K562 (cell line): ENCODE results near the gene VENTX. TPM values are rescaled to one million over a fixed set of nuclear protein-coding genes. Genes with fewer than 3 reads are reported as not detected.
A peak's percentile ranks its signal among the peaks of the same experiment; 100 is the strongest.

Experiments
- ATAC-seq: fragments of 200-7000 bp; cut with Tn5 transposase; 3 replicates; pipeline ENCODE4 v1.9.1; 2020; ENCODE audit warnings: moderate library complexity
- BruUV-seq: library from RNA; stranded (reverse); fragments of 400-500 nt; replicated peaks from 2 replicates; lab custom pipeline; 2021; lab: Mats Ljungman, UMichigan
- CTCF ChIA-PET: fragments of 300-600 bp; formaldehyde crosslinking; extraction: SDS; loops from one replicate; lab custom pipeline; 2021; ENCODE audit warnings: low intra/inter-chr PET ratio; lab: Yijun Ruan, JAX
- POLR2A ChIA-PET: fragments of 300-600, 350-650 bp; sonication (Branson Sonifier 250); formaldehyde crosslinking; extraction: SDS; loops from one replicate; lab custom pipeline; 2021; ENCODE audit warnings: antibody characterized with exemption, inconsistent platforms; lab: Yijun Ruan, JAX
- DNase-seq, 4 experiments: peaks; one replicate each; pipeline versions ENCODE4 v3.0.0 to v3.0.0-alpha.2; 2011 to 2018; ENCODE audit warnings: low spot score in 3 of 4, mixed read lengths in 3 of 4; ENCODE audit errors: extremely low read depth in 1 of 4
- FAIRE-seq: peaks from 2 replicates; lab custom pipeline; 2011; peaks lifted over from hg19 to GRCh38; lab: Jason Lieb, UNC
- H2AFZ ChIP-seq: 2 replicates; pipeline ENCODE4 v1.6.0; 2011; ENCODE audit warnings: low read depth, low read length, control low read depth, inconsistent platforms
- H3K27ac ChIP-seq: fragments of 200-600 bp; 3 replicates; pipeline ENCODE4 v1.8.0; 2011; ENCODE audit warnings: low read depth, mild to moderate bottlenecking, control low read depth, inconsistent platforms, low read length, moderate library complexity, mixed read lengths; ENCODE audit errors: extremely low read depth
- H3K27me3 ChIP-seq, 2 experiments: fragments of 300-600 bp in 1 of 2; 2 replicates in 1 of 2; 3 replicates in 1 of 2; pipeline versions ENCODE4 v1.6.0 to v1.8.0; 2011; ENCODE audit warnings: inconsistent platforms in 2 of 2, low read length in 2 of 2, mild to moderate bottlenecking in 1 of 2, mixed read lengths in 1 of 2, moderate library complexity in 1 of 2; ENCODE audit not compliant: control insufficient read depth in 2 of 2, insufficient read depth in 2 of 2
- H3K36me3 ChIP-seq: fragments of 300-600 bp; 3 replicates; pipeline ENCODE4 v1.8.0; 2011; ENCODE audit warnings: mild to moderate bottlenecking, low read length, inconsistent platforms; ENCODE audit not compliant: control insufficient read depth, insufficient read depth
- H3K4me1 ChIP-seq, 2 experiments: fragments of 200-600 bp in 1 of 2; replicated peaks in 1 of 2; 2 replicates in 1 of 2; 3 replicates in 1 of 2; pipeline versions ENCODE4 v1.5.1 to v1.8.0; 2011; ENCODE audit warnings: inconsistent platforms in 2 of 2, low read length in 2 of 2, mild to moderate bottlenecking in 1 of 2, mixed read lengths in 1 of 2, moderate library complexity in 1 of 2; ENCODE audit not compliant: control insufficient read depth in 2 of 2, insufficient read depth in 2 of 2
- H3K4me2 ChIP-seq: 2 replicates; pipeline ENCODE4 v1.6.1; 2011; ENCODE audit warnings: low read length, control low read depth, inconsistent platforms, mixed read lengths; ENCODE audit not compliant: insufficient read depth
- H3K4me3 ChIP-seq: fragments of 200-600 bp; sonication (generic), shearing (Covaris generic); 2 replicates; pipeline ENCODE4 v1.5.1; 2016; ENCODE audit warnings: control low read depth, inconsistent platforms
- H3K79me2 ChIP-seq: fragments of 200-600 bp; 3 replicates; pipeline ENCODE4 v1.8.0; 2011; ENCODE audit warnings: low read length, inconsistent platforms; ENCODE audit not compliant: control insufficient read depth, insufficient read depth
- H3K9ac ChIP-seq, 2 experiments: 2 replicates each; pipeline versions ENCODE4 v1.6.0 to v1.6.1; 2011; ENCODE audit warnings: low read depth in 2 of 2, low read length in 2 of 2, control low read depth in 1 of 2, inconsistent platforms in 1 of 2, mild to moderate bottlenecking in 1 of 2, mixed read lengths in 1 of 2; ENCODE audit not compliant: insufficient read depth in 1 of 2
- H3K9me1 ChIP-seq: one replicate; pipeline ENCODE4 v1.6.0; 2011; ENCODE audit warnings: inconsistent platforms, mild to moderate bottlenecking, low read length, moderate library complexity; ENCODE audit not compliant: control insufficient read depth, insufficient read depth
- H3K9me3 ChIP-seq: replicated peaks from 2 replicates; pipeline ENCODE4 v1.5.1; 2011; ENCODE audit warnings: low read depth, low read length, inconsistent platforms; ENCODE audit not compliant: control insufficient read depth, insufficient read depth
- H4K20me1 ChIP-seq: replicated peaks from 2 replicates; pipeline ENCODE4 v1.6.1; 2011; ENCODE audit warnings: low read length, inconsistent platforms, mixed read lengths; ENCODE audit not compliant: control insufficient read depth, insufficient read depth
- ADNP ChIP-seq: fragments of 200-800 bp; sonication (Bioruptor generic); IDR thresholded peaks from 2 replicates; pipeline ENCODE4 v1.6.1; 2016; ENCODE audit warnings: missing genetic modification characterization, missing compliant biosample characterization
- DMBX1 ChIP-seq: fragments of 250-450 bp; sonication (Bioruptor Pico); IDR thresholded peaks from 2 replicates; pipeline ENCODE4 v1.8.0; 2022; ENCODE audit warnings: inconsistent platforms, mild to moderate bottlenecking, moderate library complexity, borderline replicate concordance
- ELF4 ChIP-seq: fragments of 450-650 bp; formaldehyde crosslinking; IDR thresholded peaks from 2 replicates; pipeline ENCODE4 v1.4.0; 2022; ENCODE audit warnings: missing genetic modification characterization
- FOXA1 ChIP-seq: fragments of 450-650 bp; IDR thresholded peaks from 2 replicates; pipeline ENCODE4 v1.6.1; 2016; ENCODE audit warnings: mild to moderate bottlenecking, borderline replicate concordance
- FOXA3 ChIP-seq, 2 experiments: fragments of 450-650 bp in 1 of 2; sonication (generic) in 1 of 2; formaldehyde crosslinking; IDR thresholded peaks in 1 of 2; conservative IDR thresholded peaks in 1 of 2; 2 replicates each; pipeline versions ENCODE4 v1.4.0 to v1.8.0; 2020 to 2022; ENCODE audit warnings: mild to moderate bottlenecking in 2 of 2, missing genetic modification reagents in 1 of 2
- HDAC6 ChIP-seq: IDR thresholded peaks from 2 replicates; pipeline ENCODE4 v1.6.1; 2012; ENCODE audit warnings: low read depth, mild to moderate bottlenecking, control low read depth, inconsistent platforms, low read length, moderate library complexity
- SAFB2 ChIP-seq: fragments of 200-400 bp; formaldehyde crosslinking; IDR thresholded peaks from 2 replicates; pipeline ENCODE4 v1.6.1; 2018; ENCODE audit warnings: borderline replicate concordance, low read length, low read depth, moderate library complexity; ENCODE audit not compliant: severe bottlenecking
- SMAD1 ChIP-seq: fragments of 150-350 bp; IDR thresholded peaks from 2 replicates; pipeline ENCODE4 v1.6.1; 2014; ENCODE audit warnings: low read length, low read depth; ENCODE audit not compliant: partially characterized antibody
- SNIP1 ChIP-seq: fragments of 450-650 bp; IDR thresholded peaks from 2 replicates; pipeline ENCODE4 v1.7.1; 2017; ENCODE audit warnings: low read depth, mild to moderate bottlenecking
- YBX1 ChIP-seq: fragments of 450-650 bp; IDR thresholded peaks from 2 replicates; pipeline ENCODE4 v1.7.1; 2016; ENCODE audit warnings: mild to moderate bottlenecking
- WGBS: fragments of 100-300 bp; shearing (Covaris generic); methylation state at CpG from one replicate; pipeline ENCODE4 v1.1.6; 2016; ENCODE audit warnings: low coverage, mixed read lengths; ENCODE audit not compliant: insufficient coverage; ENCODE audit errors: missing lambda C conversion rate; 5-methylcytosine and 5-hydroxymethylcytosine counted together
- in situ Hi-C: fragments of 300-500 bp; cut with MboI; formaldehyde crosslinking; loops from 4 replicates; pipeline ENCODE4 v1.15.0; 2018; ENCODE audit warnings: inconsistent platforms, mixed read lengths
- intact Hi-C: fragments of 100-400 bp; cut with micrococcal nuclease; formaldehyde crosslinking; loops from 2 replicates; pipeline ENCODE4 v1.14.2; 2022
- polyA plus RNA-seq, 8 experiments: library from polyadenylated mRNA; depleted of rRNA in 4 of 8; stranded (reverse) in 5 of 8; unstranded in 3 of 8; fragments of >200 nt; fragmentation: Nextera tagmentation in 2 of 8; fragmentation: Illumina TruSeq in 1 of 8; extraction: Ambion mirVana in 2 of 8; extraction: Trizol in 1 of 8; gene quantifications; 2 replicates each; pipeline versions ENCODE4 v1.2.1 to v1.2.3, GENCODE V29; 2011 to 2014; ENCODE audit warnings: inconsistent platforms in 1 of 8, missing spikeins in 1 of 8
- total RNA-seq, 7 experiments: library from RNA; depleted of rRNA in 6 of 7; stranded (reverse); fragments of >200 nt in 6 of 7; fragmentation: Illumina TruSeq in 2 of 7; extraction: Trizol in 2 of 7; gene quantifications; 2 replicates each; pipeline versions ENCODE4 v1.2.1 to v1.2.3, GENCODE V29; 2011 to 2021; ENCODE audit warnings: low replicate concordance in 1 of 7

The VENTX gene
- total and polyA plus RNA-seq, 9 of the 15 experiments (the other 6 are each of a cell fraction or from before 2014, with no cell fraction given) = 0.07 to 0.70 (median 0.20) TPM; not detected in 1

GRCh38 chr10:133214468-133215410 is 22.9 kb upstream of the VENTX start:
- CTCF ChIA-PET = interaction anchor here (0.6 kb wide), 1 partner anchor 22 kb away, joined by 3 read pairs; no protein-coding TSS in a partner anchor
- Histone ChIP-seq H3K4me3 (no peak overlapping the region), H3K27me3 (peaks cover 5 to 54% of the 10 kb centered on the region in 2 experiments), H3K9ac (no peak overlapping the region), H2AFZ (no peak overlapping the region), H3K9me1 (no peaks in the 10 kb centered on the region), H3K4me1 (peaks cover 0 to 60% of the 10 kb centered on the region in 2 experiments; a peak in 2 of 5 replicates), H3K79me2 (no peaks in the 10 kb centered on the region), H4K20me1 (no peaks in the 10 kb centered on the region), H3K4me2 (no peak overlapping the region), H3K36me3 (no peaks in the 10 kb centered on the region), H3K9me3 (no peaks in the 10 kb centered on the region), H3K27ac (no peak overlapping the region)
- DNase-seq (peak in 1 of 4 experiments; percentile 23), FAIRE-seq (no peak), ATAC-seq (no peak)
- WGBS = 6% methylated on average over 22 of the region's 28 CpGs
- BruUV-seq = no TSS peak
- TF ChIP-seq FOXA3 (CRISPR knock-in tag; conservative IDR thresholded peaks at IDR 0.05 in 1 of 2, IDR thresholded peaks at IDR 0.05 in 1 of 2) = no peak
- TF ChIP-seq ELF4 (CRISPR knock-in tag) = no peak
- TF ChIP-seq ADNP = no peak
- TF ChIP-seq DMBX1 = no peak
- TF ChIP-seq YBX1 = no peak
- TF ChIP-seq SNIP1 = no peak
- TF ChIP-seq HDAC6 = no peak
- TF ChIP-seq FOXA1 = no peak
- no peak for TF ChIP-seq SMAD1
- no peak for TF ChIP-seq SAFB2
- in situ Hi-C loops (no loop called here), intact Hi-C loops (no loop called here)
- POLR2A ChIA-PET = interaction anchor here (0.6 to 1.0 kb wide), 3 partner anchors 13 to 54 kb away, joined by 3 to 4 read pairs (median 3); no protein-coding TSS in a partner anchor
